SU-DHL-6 (cell line): ENCODE data around the gene ADORA3.
"Not testable (repeated sequence)": the region's sequence is repeated elsewhere in the genome, so short reads cannot be mapped to it uniquely, and the experiment has no call there.

Source experiments
- H2AFZ ChIP-seq: fragments of 200-600 bp; sonication (generic); 2 replicates; pipeline ENCODE4 v1.6.1; 2014; ENCODE audit warnings: low read depth, mild to moderate bottlenecking, moderate library complexity, mixed read lengths, antibody characterized with exemption, low read length; ENCODE audit not compliant: severe bottlenecking
- H3F3A ChIP-seq: fragments of 200-600 bp; shearing (Covaris generic); 2 replicates; pipeline ENCODE4 v1.6.0; 2016; ENCODE audit warnings: antibody characterized with exemption, mild to moderate bottlenecking; ENCODE audit not compliant: insufficient read depth
- H3K27ac ChIP-seq: fragments of 200-600 bp; sonication (generic); 2 replicates; pipeline ENCODE4 v1.5.1; 2016; ENCODE audit warnings: low read depth, mild to moderate bottlenecking, low read length, moderate library complexity, mixed read lengths
- H3K27me3 ChIP-seq: fragments of 200-600 bp; sonication (generic), shearing (Covaris generic); 2 replicates; pipeline ENCODE4 v1.6.0; 2014; ENCODE audit warnings: mild to moderate bottlenecking, low read length
- H3K36me3 ChIP-seq: fragments of 200-600 bp; sonication (generic); 2 replicates; pipeline ENCODE4 v1.6.1; 2014; ENCODE audit warnings: mild to moderate bottlenecking, low read length, mixed read lengths
- H3K4me2 ChIP-seq: fragments of 300-600, 200-600 bp; shearing (Covaris generic), sonication (generic); 2 replicates; pipeline ENCODE4 v1.6.0; 2014; ENCODE audit warnings: low read length, low read depth, mild to moderate bottlenecking; ENCODE audit not compliant: poor library complexity, severe bottlenecking
- H3K4me3 ChIP-seq: fragments of 200-600 bp; sonication (generic); 2 replicates; pipeline ENCODE4 v1.5.1; 2014; ENCODE audit warnings: antibody characterized with exemption, low read length, mild to moderate bottlenecking, mixed read lengths; ENCODE audit not compliant: insufficient read depth, poor library complexity, severe bottlenecking
- H3K79me2 ChIP-seq: fragments of 200-600 bp; sonication (generic); 2 replicates; pipeline ENCODE4 v1.6.1; 2014; ENCODE audit warnings: mild to moderate bottlenecking, low read length, moderate library complexity; ENCODE audit not compliant: insufficient read depth
- H3K9ac ChIP-seq: fragments of 200-600 bp; sonication (generic); 2 replicates; pipeline ENCODE4 v1.7.0; 2014; ENCODE audit warnings: mild to moderate bottlenecking, low read length
- H3K9me2 ChIP-seq: fragments of 200-600 bp; sonication (generic); replicated peaks from 2 replicates; pipeline ENCODE4 v1.6.1; 2014; ENCODE audit warnings: low read length; ENCODE audit not compliant: insufficient read depth
- H3K9me3 ChIP-seq: fragments of 200-600 bp; sonication (generic); 2 replicates; pipeline ENCODE4 v1.6.1; 2014; ENCODE audit warnings: low read length, mixed read lengths; ENCODE audit not compliant: insufficient read depth
- H4K20me1 ChIP-seq: fragments of 200-600 bp; sonication (generic); 2 replicates; pipeline ENCODE4 v1.6.1; 2014; ENCODE audit warnings: low read depth, mild to moderate bottlenecking, antibody characterized with exemption, low read length, moderate library complexity, mixed read lengths
- CTCF ChIP-seq: fragments of 200-600 bp; sonication (generic); IDR thresholded peaks from one replicate; pipeline ENCODE4 v1.5.1; 2017; ENCODE audit warnings: antibody characterized with exemption, mild to moderate bottlenecking, low read length, moderate library complexity; ENCODE audit not compliant: insufficient read depth, poor library complexity, severe bottlenecking
- EZH2phosphoT487 ChIP-seq: fragments of 200-600 bp; sonication (generic), shearing (Covaris generic); conservative IDR thresholded peaks from 2 replicates; pipeline ENCODE4 v1.6.1; 2018; ENCODE audit warnings: mild to moderate bottlenecking, antibody characterized with exemption, low read length, moderate library complexity, mixed read lengths

Gene ADORA3

GRCh38 chr1:111551623-111552411 lies 48.4 kb upstream of the ADORA3 start:
- Histone ChIP-seq H3F3A (no peaks in the 10 kb centered on the region), H2AFZ (no peak overlapping the region), H3K9me3 (no peaks in the 10 kb centered on the region), H3K27ac (no peak overlapping the region), H4K20me1 (no peaks in the 10 kb centered on the region), H3K9me2 (no peaks in the 10 kb centered on the region), H3K79me2 (no peaks in the 10 kb centered on the region), H3K36me3 (no peaks in the 10 kb centered on the region), H3K27me3 (no peaks in the 10 kb centered on the region), H3K4me3 (no peak overlapping the region), H3K4me2 (no peak overlapping the region), H3K9ac (no peak overlapping the region)
- TF ChIP-seq CTCF (no peak), EZH2phosphoT487 (no peak)

GRCh38 chr1:111547786-111548185 lies 44.4 kb upstream of the ADORA3 start:
- H3K9me3 ChIP-seq, H3K4me3 ChIP-seq, H3K27me3 ChIP-seq, H3K27ac ChIP-seq, H3K36me3 ChIP-seq, H3K9me2 ChIP-seq, H3K9ac ChIP-seq, H3K4me2 ChIP-seq, H2AFZ ChIP-seq, H4K20me1 ChIP-seq, H3K79me2 ChIP-seq, H3F3A ChIP-seq: not testable (repeated sequence)

GRCh38 chr1:111542187-111542586 lies 38.8 kb upstream of the ADORA3 start:
- no peak overlapping the region for H2AFZ ChIP-seq
- no peaks in the 10 kb centered on the region for H4K20me1 ChIP-seq
- H3K9ac ChIP-seq = no peak overlapping the region
- H3K36me3 ChIP-seq = no peaks in the 10 kb centered on the region
- H3K4me2 ChIP-seq = no peak overlapping the region
- TF ChIP-seq EZH2phosphoT487 = no peak
- no peak for TF ChIP-seq CTCF
- H3K9me2 ChIP-seq = no peaks in the 10 kb centered on the region
- no peaks in the 10 kb centered on the region for H3K9me3 ChIP-seq
- no peak overlapping the region for H3K27ac ChIP-seq
- H3K4me3 ChIP-seq = no peak overlapping the region
- H3K27me3 ChIP-seq = no peaks in the 10 kb centered on the region
- no peaks in the 10 kb centered on the region for H3F3A ChIP-seq
- H3K79me2 ChIP-seq = no peaks in the 10 kb centered on the region

GRCh38 chr1:111541721-111542120 lies 38.3 kb upstream of the ADORA3 start:
- H2AFZ ChIP-seq = no peak overlapping the region
- no peak overlapping the region for H3K4me2 ChIP-seq

More at GRCh38 chr1:111541721-111542120, 38.3 kb upstream of the ADORA3 start:
- Histone ChIP-seq H3K36me3 (no peaks in the 10 kb centered on the region), H3K9ac (no peak overlapping the region), H3K27me3 (no peaks in the 10 kb centered on the region), H3K27ac (no peak overlapping the region), H3K9me3 (no peaks in the 10 kb centered on the region), H3K4me3 (no peak overlapping the region), H3K79me2 (no peaks in the 10 kb centered on the region), H3F3A (no peaks in the 10 kb centered on the region), H3K9me2 (no peaks in the 10 kb centered on the region), H4K20me1 (no peaks in the 10 kb centered on the region)
- TF ChIP-seq CTCF = no peak
- no peak for TF ChIP-seq EZH2phosphoT487
